Activated T-helper 17 cell treated with anti-CD3 and anti-CD28 coated beads, Interleukin-2, amount 50 U/mL, for 72 hours (primary cell): ENCODE results near the gene DNAH2. TPM values are rescaled to one million over a fixed set of nuclear protein-coding genes. Genes with fewer than 3 reads are reported as not detected.

Experiments
- ATAC-seq: fragments of 150-1000 bp; cut with Tn5 transposase; replicated peaks from 2 replicates; pipeline ENCODE4 v1.10.0; 2021; ENCODE audit warnings: mild to moderate bottlenecking, moderate library complexity
- H3K27ac Mint-ChIP-seq: one replicate; pipeline ENCODE4 v1.8.0; 2022; ENCODE audit warnings: mixed read lengths
- H3K27me3 Mint-ChIP-seq: one replicate; pipeline ENCODE4 v1.8.0; 2022; ENCODE audit warnings: mixed read lengths
- H3K36me3 Mint-ChIP-seq: one replicate; pipeline ENCODE4 v1.8.0; 2022; ENCODE audit warnings: low read depth, mild to moderate bottlenecking, mixed read lengths
- H3K4me1 Mint-ChIP-seq: one replicate; pipeline ENCODE4 v1.8.0; 2022; ENCODE audit warnings: mixed read lengths
- H3K4me3 Mint-ChIP-seq: one replicate; pipeline ENCODE4 v1.8.0; 2022; ENCODE audit warnings: mild to moderate bottlenecking, mixed read lengths
- H3K9me3 Mint-ChIP-seq: one replicate; pipeline ENCODE4 v1.8.0; 2022; ENCODE audit warnings: mixed read lengths
- total RNA-seq, 2 donors: library from RNA; stranded (reverse); gene quantifications; one replicate each; pipeline ENCODE4 v1.2.3, GENCODE V29; 2022

Gene DNAH2
- total RNA-seq, 2 donors from 2014 or later, result 0.06 TPM; not detected in 1

DNA sequence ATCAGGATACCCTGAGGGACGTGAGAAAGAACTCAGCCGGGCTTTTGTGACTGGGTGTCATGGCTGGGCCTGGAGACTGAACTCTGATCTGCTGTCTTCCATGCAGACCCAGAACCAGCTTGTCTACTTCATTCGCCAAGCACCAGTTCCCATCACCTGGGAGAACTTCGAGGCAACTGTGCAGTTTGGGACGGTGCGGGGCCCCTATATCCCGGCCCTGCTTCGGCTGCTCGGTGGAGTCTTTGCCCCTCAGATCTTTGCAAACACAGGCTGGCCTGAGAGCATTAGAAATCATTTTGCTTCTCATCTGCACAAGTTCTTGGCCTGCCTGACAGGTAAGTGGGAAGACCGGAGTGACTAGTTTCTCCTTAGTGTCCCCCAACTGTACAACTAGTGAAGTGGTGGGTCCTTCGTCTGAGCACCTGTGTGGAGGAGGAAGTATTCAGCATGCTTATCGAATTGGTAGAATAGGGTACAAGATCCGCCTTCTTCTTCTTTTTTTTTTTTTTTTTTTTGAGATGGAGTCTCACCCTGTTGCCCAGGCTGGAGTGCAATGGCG, 15.5 kb downstream of the DNAH2 start:
- Mint-ChIP-seq H3K4me1 (no peaks in the 10 kb centered on the region), H3K27ac (no peak overlapping the region), H3K9me3 (no peaks in the 10 kb centered on the region), H3K27me3 (peaks cover 11% of the 10 kb centered on the region), H3K4me3 (no peak overlapping the region), H3K36me3 (no peaks in the 10 kb centered on the region)
- no peak for ATAC-seq

DNA sequence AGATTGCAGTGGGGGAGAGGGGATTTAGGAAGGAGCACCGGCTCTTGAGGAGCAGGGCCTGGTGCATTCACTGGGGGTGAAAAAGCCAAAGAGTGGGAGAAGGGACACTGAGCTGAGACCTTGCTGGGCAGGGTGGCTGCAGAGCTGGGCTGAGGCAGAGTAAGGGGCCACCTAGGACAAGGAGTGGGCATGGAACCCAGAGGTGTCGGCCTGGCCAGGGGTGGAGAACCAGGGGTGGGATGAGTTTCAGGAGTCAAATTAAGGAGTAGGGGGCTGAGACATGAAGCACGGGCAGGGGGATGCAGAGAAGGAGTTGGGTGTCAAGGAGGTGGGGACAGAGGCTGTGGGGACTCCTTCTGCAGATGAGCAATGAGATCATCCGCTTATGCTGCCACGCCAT, 20.1 kb downstream of the DNAH2 start:
- H3K4me3 Mint-ChIP-seq, result no peak overlapping the region
- ATAC-seq, result no peak
- no peak overlapping the region for H3K27ac Mint-ChIP-seq
- no peaks in the 10 kb centered on the region for H3K9me3 Mint-ChIP-seq
- H3K27me3 Mint-ChIP-seq, result peaks cover 13% of the 10 kb centered on the region
- H3K4me1 Mint-ChIP-seq, result no peaks in the 10 kb centered on the region
- no peaks in the 10 kb centered on the region for H3K36me3 Mint-ChIP-seq

DNA sequence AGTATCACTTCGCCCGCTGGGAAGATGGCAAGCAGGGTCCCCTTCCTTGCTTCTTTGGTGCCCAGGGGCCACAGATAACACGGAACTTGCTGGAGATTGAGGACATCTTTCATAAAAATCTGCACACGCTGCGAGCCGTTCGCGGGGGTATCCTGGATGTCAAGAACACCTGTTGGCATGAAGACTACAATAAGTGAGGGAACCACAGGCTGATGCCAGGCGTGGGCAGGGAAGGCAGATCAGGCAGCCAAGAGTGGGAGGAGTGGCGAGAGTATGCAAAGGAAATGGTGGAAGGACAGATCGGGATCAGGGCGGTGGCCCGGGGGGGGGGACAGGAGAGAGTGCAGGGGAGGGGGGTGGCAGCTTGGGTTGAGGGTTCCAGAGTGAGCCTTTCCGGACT, 22.2 kb downstream of the DNAH2 start:
- Mint-ChIP-seq H3K36me3 (no peaks in the 10 kb centered on the region), H3K27ac (no peak overlapping the region), H3K4me1 (no peaks in the 10 kb centered on the region), H3K27me3 (peaks cover 13% of the 10 kb centered on the region), H3K4me3 (no peak overlapping the region), H3K9me3 (no peaks in the 10 kb centered on the region)
- ATAC-seq, result no peak

DNA sequence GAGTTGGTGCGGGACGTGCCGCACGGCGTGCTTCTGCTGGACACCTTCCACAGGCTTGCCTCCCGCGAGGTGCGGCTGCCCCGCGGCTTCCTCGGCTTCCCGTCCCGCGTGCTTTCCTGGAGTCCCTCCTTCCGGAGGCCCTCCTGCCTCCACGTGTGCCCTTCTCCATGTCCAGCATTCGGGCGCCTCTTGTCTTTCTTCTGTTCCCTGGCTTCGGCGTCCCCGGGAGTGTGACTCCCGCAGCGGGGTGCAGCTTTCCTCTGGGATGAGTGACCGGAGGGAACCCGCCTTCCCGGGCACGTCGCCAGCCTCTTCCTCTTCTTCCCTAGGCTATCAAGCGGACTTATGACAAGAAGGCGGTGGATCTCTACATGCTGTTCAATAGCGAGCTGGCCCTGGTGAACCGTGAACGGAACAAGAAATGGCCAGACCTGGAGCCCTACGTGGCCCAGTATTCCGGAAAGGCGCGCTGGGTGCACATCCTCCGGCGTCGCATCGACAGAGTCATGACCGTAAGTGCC, 23.0 kb downstream of the DNAH2 start:
- Mint-ChIP-seq H3K36me3 (no peaks in the 10 kb centered on the region), H3K4me3 (no peak overlapping the region), H3K27me3 (peaks cover 13% of the 10 kb centered on the region), H3K4me1 (no peaks in the 10 kb centered on the region), H3K27ac (no peak overlapping the region), H3K9me3 (no peaks in the 10 kb centered on the region)
- no peak for ATAC-seq

DNA sequence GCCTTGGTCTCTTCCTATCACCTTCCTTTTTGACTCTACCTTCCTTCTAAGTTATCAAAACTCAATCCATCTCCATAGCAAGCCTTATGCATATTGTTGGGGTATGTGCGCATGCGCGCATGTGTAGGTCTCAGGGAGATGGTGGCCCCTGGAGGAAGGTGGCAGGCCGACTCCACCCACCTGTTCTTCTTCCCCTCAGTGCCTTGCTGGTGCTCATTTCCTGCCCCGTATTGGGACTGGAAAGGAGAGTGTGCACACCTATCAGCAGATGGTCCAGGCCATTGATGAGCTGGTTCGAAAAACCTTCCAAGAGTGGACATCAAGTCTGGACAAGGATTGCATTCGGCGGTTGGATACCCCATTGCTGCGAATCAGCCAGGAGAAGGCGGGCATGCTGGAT, 25.2 kb downstream of the DNAH2 start:
- no peaks in the 10 kb centered on the region for H3K9me3 Mint-ChIP-seq

DNA sequence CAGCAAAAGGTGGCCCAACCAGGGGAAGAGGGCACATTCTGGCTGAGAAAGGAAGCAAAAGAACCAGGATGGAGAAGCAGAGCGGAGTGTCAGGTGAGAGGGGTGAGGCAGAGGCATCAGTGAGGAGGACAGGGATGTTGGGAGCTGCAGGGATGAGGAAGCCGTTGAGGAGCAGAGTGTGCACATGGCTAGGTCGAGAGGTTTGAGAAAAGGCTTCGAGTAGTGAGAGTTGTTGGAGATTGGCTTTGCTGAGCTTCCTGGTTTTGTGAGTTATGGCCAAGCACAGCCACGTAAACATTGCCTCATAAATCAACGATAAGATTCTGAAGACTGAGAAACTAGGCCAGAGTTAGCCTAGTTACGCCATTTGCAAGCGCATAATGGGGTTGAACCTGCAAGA, 26.9 kb downstream of the DNAH2 start:
- peaks cover 7% of the 10 kb centered on the region for H3K27me3 Mint-ChIP-seq
- no peaks in the 10 kb centered on the region for H3K9me3 Mint-ChIP-seq
- H3K4me3 Mint-ChIP-seq, result no peak overlapping the region
- no peak for ATAC-seq
- H3K4me1 Mint-ChIP-seq, result no peaks in the 10 kb centered on the region
- H3K36me3 Mint-ChIP-seq, result no peaks in the 10 kb centered on the region
- no peak overlapping the region for H3K27ac Mint-ChIP-seq

More for the DNA sequence above, 25.2 kb downstream of the DNAH2 start:
- Mint-ChIP-seq H3K27me3 (peaks cover 7% of the 10 kb centered on the region), H3K4me1 (no peaks in the 10 kb centered on the region), H3K36me3 (no peaks in the 10 kb centered on the region), H3K27ac (no peak overlapping the region), H3K4me3 (no peak overlapping the region)
- no peak for ATAC-seq

- Mint-ChIP-seq H3K27ac (no peak overlapping the region), H3K4me3 (no peak overlapping the region), H3K4me1 (no peaks in the 10 kb centered on the region), H3K9me3 (no peaks in the 10 kb centered on the region), H3K27me3 (no peaks in the 10 kb centered on the region), H3K36me3 (no peaks in the 10 kb centered on the region)
- ATAC-seq, result no peak
Observed at GRCh38 chr17:7745748-7746470, 28.4 kb downstream of the DNAH2 start.

DNA sequence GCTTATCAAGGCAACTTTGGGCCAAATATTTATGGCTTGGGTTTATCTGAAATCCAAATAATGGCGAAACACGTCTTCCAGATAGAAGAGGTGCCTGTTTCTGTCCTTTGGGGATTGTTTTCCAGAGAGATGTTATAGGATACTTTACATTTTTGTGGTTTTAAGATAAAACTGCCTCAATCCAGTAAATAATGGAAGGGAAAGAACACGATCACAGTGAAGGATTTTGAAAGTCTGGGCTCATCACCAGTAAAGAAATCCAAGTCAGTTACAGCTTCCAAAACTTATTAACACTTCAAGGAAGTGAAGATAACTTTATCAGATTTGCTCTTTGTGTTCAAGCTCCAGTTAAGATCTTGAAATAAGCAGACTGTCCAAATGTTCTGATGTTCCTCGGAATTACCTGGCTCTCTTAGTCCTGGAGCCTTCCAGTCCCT, 30.1 kb downstream of the DNAH2 start:
- Mint-ChIP-seq H3K27ac (no peak overlapping the region), H3K27me3 (no peaks in the 10 kb centered on the region), H3K4me1 (no peaks in the 10 kb centered on the region), H3K36me3 (no peaks in the 10 kb centered on the region), H3K9me3 (no peaks in the 10 kb centered on the region), H3K4me3 (no peak overlapping the region)
- no peak for ATAC-seq

DNA sequence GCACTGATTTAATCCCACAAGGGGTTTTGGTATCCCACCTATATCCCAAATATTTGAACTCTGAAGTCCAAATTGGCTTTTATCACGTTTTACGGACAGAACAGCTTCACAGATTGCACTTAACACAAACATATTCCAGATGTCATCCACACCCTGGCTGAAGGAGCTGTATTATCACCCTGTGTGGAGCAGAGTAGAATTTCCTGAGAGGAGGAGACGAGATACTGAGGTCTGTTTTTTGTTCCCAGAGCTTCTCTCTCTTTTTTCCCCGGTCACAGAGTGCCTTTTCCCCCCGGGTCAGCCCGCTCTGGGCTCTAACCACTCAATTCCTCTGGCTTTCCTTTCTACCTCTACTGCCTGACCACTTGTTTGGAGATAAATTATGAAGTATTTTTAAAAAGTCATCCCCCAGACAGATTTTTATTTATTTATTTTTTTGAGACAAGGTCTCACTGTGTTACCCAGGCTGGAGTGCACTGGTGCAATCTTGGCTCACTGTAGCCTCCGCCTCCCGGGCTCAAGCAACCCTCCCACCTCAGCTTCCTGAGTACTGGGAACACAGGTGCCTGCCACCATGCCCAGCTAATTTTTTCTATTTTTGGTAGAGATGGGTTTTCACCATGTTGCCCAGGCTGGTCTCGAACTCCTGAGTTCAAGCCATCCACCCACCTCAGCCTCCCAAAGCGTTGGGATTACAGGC, 30.7 kb downstream of the DNAH2 start:
- Mint-ChIP-seq H3K9me3 (no peaks in the 10 kb centered on the region), H3K27me3 (peaks cover 4% of the 10 kb centered on the region), H3K36me3 (no peaks in the 10 kb centered on the region), H3K27ac (no peak overlapping the region), H3K4me3 (no peak overlapping the region), H3K4me1 (no peaks in the 10 kb centered on the region)
- ATAC-seq, result no peak

- H3K4me1 Mint-ChIP-seq, result no peaks in the 10 kb centered on the region
- peaks cover 13% of the 10 kb centered on the region for H3K27me3 Mint-ChIP-seq
- no peaks in the 10 kb centered on the region for H3K36me3 Mint-ChIP-seq
- H3K9me3 Mint-ChIP-seq, result no peaks in the 10 kb centered on the region
- no peak overlapping the region for H3K4me3 Mint-ChIP-seq
- ATAC-seq, result no peak
- no peak overlapping the region for H3K27ac Mint-ChIP-seq
Observed at GRCh38 chr17:7750321-7750821, 32.8 kb downstream of the DNAH2 start.

DNA sequence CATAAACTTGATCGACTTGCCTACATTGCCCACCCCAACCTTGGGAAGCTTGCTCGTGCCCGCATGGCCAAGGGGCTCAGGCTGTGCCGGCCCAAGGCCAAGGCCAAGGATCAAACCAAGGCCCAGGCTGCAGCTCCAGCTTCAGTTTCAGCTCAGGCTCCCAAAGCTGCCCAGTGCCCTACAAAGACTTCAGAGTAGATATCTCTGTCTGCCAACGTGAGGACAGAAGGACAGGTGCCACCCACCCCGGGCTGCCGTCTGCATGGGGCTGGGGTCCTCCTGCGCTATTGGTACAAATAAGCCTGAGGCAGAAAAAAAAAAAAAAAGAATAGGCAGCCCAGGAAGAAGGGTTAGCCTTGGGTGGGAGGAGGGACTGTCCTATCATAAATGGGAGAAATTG, 37.1 kb downstream of the DNAH2 start:
- Mint-ChIP-seq H3K4me3 (no peak overlapping the region), H3K4me1 (no peaks in the 10 kb centered on the region), H3K27ac (no peak overlapping the region), H3K36me3 (no peaks in the 10 kb centered on the region), H3K9me3 (no peaks in the 10 kb centered on the region), H3K27me3 (peaks cover 17% of the 10 kb centered on the region)
- no peak for ATAC-seq

GRCh38 chr17:7755095-7755890, 37.7 kb downstream of the DNAH2 start:
- no peaks in the 10 kb centered on the region for H3K9me3 Mint-ChIP-seq
- no peaks in the 10 kb centered on the region for H3K36me3 Mint-ChIP-seq
- H3K27me3 Mint-ChIP-seq, result peaks cover 17% of the 10 kb centered on the region
- H3K27ac Mint-ChIP-seq, result no peak overlapping the region
- H3K4me3 Mint-ChIP-seq, result no peak overlapping the region
- no peak for ATAC-seq
- no peaks in the 10 kb centered on the region for H3K4me1 Mint-ChIP-seq

DNA sequence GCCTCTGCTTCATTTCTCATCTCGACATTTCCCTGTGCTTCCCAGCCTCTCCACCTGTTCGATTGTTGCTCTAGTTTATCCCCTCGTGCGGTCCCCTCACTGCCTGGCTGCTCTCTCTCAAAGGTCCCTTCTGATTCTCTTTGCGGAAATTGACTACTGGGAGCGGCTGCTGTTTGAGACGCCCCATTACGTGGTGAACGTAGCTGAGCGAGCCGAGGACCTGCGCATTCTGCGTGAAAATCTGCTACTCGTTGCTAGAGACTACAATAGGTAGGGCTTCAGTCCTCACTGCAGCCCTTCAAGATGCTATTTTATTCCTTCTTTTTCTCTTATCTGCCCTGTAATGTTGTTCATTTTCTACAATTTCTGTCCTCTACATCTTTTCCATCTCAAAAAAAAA, 39.4 kb downstream of the DNAH2 start:
- H3K4me3 Mint-ChIP-seq, result no peak overlapping the region
- H3K4me1 Mint-ChIP-seq, result no peaks in the 10 kb centered on the region
- H3K27me3 Mint-ChIP-seq, result peaks cover 17% of the 10 kb centered on the region
- ATAC-seq, result no peak
- H3K36me3 Mint-ChIP-seq, result no peaks in the 10 kb centered on the region
- H3K9me3 Mint-ChIP-seq, result no peaks in the 10 kb centered on the region
- no peak overlapping the region for H3K27ac Mint-ChIP-seq

GRCh38 chr17:7763919-7764318, 46.4 kb downstream of the DNAH2 start:
- peaks cover 15% of the 10 kb centered on the region for H3K27me3 Mint-ChIP-seq
- H3K27ac Mint-ChIP-seq, result no peak overlapping the region
- H3K4me1 Mint-ChIP-seq, result no peaks in the 10 kb centered on the region
- H3K36me3 Mint-ChIP-seq, result no peaks in the 10 kb centered on the region
- H3K9me3 Mint-ChIP-seq, result no peaks in the 10 kb centered on the region
- ATAC-seq, result no peak
- H3K4me3 Mint-ChIP-seq, result no peak overlapping the region
